ENCODE data around the gene CIZ1. TPM values are rescaled to one million over a fixed set of nuclear protein-coding genes. Genes with fewer than 3 reads are reported as not detected.

The CIZ1 gene
- total RNA-seq, 2 donors from 2014 or later, result 58.4 to 61.6 TPM

- Histone ChIP-seq H3K4me3 (no peak overlapping the region), H3K36me3 (replicated peaks in 1 of 2; ENCODE audit: insufficient read depth in 1 of 2, low read depth in 2 of 2) (no peaks in the 10 kb centered on the region)
- no peak for DNase-seq
These were observed 39.0 kb downstream of the CIZ1 start for GRCh38 chr9:128152133-128153059.

GRCh38 chr9:128151309-128152132 lies 39.9 kb downstream of the CIZ1 start:
- no peak overlapping the region for H3K4me3 ChIP-seq
- H3K4me1 ChIP-seq, result peaks cover 31% of the 10 kb centered on the region
- H3K27ac ChIP-seq, result no peak overlapping the region
- TF ChIP-seq CTCF (IDR thresholded peaks at IDR 0.05) (no peak), POLR2A (IDR thresholded peaks at IDR 0.05) (no peak)
- DNase-seq (no peak), ATAC-seq (no peak)
- intact Hi-C loops (cut with DNase I), result no loop called here
- H3K9me3 ChIP-seq, result no peaks in the 10 kb centered on the region
- H3K36me3 ChIP-seq (replicated peaks in 1 of 2; ENCODE audit: insufficient read depth in 1 of 2, low read depth in 2 of 2), result no peaks in the 10 kb centered on the region
- 83 to 86% methylated on average over 17 to 18 of the region's 18 CpGs for WGBS, 2 donors
- no peaks in the 10 kb centered on the region for H3K27me3 ChIP-seq

More at GRCh38 chr9:128152133-128153059, 39.0 kb downstream of the CIZ1 start:
- TF ChIP-seq POLR2A (IDR thresholded peaks at IDR 0.05), result no peak
- no peak for ATAC-seq
- intact Hi-C loops (cut with DNase I), result no loop called here
- no peak overlapping the region for H3K27ac ChIP-seq
- WGBS, 2 donors, result 84 to 86% methylated on average over 6 to 13 of the region's 13 CpGs
- H3K4me1 ChIP-seq, result peaks cover 31% of the 10 kb centered on the region
- H3K27me3 ChIP-seq, result no peaks in the 10 kb centered on the region
- H3K9me3 ChIP-seq, result no peaks in the 10 kb centered on the region

- intact Hi-C loops (cut with DNase I), result no loop called here
- no peaks in the 10 kb centered on the region for H3K9me3 ChIP-seq
- WGBS, 2 donors, result 71 to 85% methylated on average over 18 to 19 of the region's 19 CpGs
- peaks cover 31% of the 10 kb centered on the region for H3K4me1 ChIP-seq
- TF ChIP-seq CTCF (IDR thresholded peaks at IDR 0.05) (no peak), POLR2A (IDR thresholded peaks at IDR 0.05) (no peak)
- no peaks in the 10 kb centered on the region for H3K27me3 ChIP-seq
- DNase-seq (no peak), ATAC-seq (no peak)
- H3K27ac ChIP-seq, result peak overlapping the region in 2 of 4 donors; percentile 78 to 87
- H3K36me3 ChIP-seq (replicated peaks in 1 of 2; ENCODE audit: insufficient read depth in 1 of 2, low read depth in 2 of 2), result no peaks in the 10 kb centered on the region
- no peak overlapping the region for H3K4me3 ChIP-seq
These were observed 40.6 kb downstream of the CIZ1 start for GRCh38 chr9:128150594-128151308.

GRCh38 chr9:128149951-128150593 lies 41.3 kb downstream of the CIZ1 start:
- intact Hi-C loops (cut with DNase I), result no loop called here
- Histone ChIP-seq H3K36me3 (replicated peaks in 1 of 2; ENCODE audit: insufficient read depth in 1 of 2, low read depth in 2 of 2) (no peaks in the 10 kb centered on the region), H3K4me3 (no peak overlapping the region), H3K27ac (peak overlapping the region in 3 of 4 donors; percentile 64 to 87 (median 78)), H3K27me3 (no peaks in the 10 kb centered on the region), H3K9me3 (no peaks in the 10 kb centered on the region), H3K4me1 (peaks cover 31% of the 10 kb centered on the region)
- 69 to 73% methylated on average over 11 of the region's 11 CpGs for WGBS, 2 donors
- ATAC-seq, result no peak
- TF ChIP-seq CTCF (IDR thresholded peaks at IDR 0.05), result no peak
- TF ChIP-seq POLR2A (IDR thresholded peaks at IDR 0.05), result no peak
- no peak for DNase-seq
